K562 treated with DMSO at 1 percent for 24 hours (cell line): Measurements from ENCODE around the gene TRIM28. TPM values are rescaled to one million over a fixed set of nuclear protein-coding genes. Genes with fewer than 3 reads are reported as not detected.

Experiments
- total RNA-seq: library from RNA; unstranded; fragments of 300-600 nt; gene quantifications from 2 replicates; pipeline ENCODE4 v1.2.3, GENCODE V29; 2022; ENCODE audit warnings: low read depth; ENCODE audit not compliant: insufficient read depth

TRIM28 gene
- 902 and 994 TPM in 2 replicates for total RNA-seq

DNA sequence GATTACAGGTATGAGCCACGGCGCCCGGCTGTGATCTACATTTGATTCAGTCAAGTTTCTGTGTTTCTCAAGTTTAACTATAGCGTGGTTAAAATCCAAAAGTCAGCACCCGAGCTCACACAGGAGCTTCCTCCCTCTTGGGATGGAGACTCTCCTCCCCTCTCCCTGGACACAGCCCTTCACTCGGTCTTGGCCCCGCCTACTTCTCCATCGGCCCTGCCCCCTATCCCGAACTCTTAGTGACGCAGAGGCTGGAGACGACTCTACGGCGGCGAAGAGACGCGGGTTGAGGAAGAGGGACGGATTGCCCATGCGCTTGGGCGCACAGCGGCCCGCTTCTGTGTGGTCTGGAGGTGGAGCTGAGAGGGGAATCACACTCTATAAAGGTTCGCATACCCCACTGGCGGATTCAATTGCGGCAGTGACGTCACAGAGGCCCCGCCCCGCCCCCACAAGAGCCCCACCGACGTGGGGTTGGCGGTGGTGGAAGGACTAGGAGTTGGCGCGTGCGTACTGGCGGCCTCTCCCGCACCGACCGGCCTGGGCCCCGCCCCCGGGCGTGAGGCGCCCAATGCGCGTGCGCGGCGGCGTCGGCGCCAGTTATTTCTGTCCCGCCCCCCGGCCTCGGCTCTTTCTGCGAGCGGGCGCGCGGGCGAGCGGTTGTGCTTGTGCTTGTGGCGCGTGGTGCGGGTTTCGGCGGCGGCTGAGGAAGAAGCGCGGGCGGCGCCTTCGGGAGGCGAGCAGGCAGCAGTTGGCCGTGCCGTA, at the start of gene TRIM28:
Gene TRIM28 (plus strand): TSS at position 239 of the 765 bp plus-strand sequence. CDS start 694 bp downstream, outside the sequence.

GRCh38 chr19:58511353-58512208, 32.3 kb upstream of the TRIM28 start, which contains the start of gene SLC27A5:
Gene SLC27A5, minus strand, starts transcription at chr19:58511992. Its CDS starts 37 bp downstream, at chr19:58511955.

DNA sequence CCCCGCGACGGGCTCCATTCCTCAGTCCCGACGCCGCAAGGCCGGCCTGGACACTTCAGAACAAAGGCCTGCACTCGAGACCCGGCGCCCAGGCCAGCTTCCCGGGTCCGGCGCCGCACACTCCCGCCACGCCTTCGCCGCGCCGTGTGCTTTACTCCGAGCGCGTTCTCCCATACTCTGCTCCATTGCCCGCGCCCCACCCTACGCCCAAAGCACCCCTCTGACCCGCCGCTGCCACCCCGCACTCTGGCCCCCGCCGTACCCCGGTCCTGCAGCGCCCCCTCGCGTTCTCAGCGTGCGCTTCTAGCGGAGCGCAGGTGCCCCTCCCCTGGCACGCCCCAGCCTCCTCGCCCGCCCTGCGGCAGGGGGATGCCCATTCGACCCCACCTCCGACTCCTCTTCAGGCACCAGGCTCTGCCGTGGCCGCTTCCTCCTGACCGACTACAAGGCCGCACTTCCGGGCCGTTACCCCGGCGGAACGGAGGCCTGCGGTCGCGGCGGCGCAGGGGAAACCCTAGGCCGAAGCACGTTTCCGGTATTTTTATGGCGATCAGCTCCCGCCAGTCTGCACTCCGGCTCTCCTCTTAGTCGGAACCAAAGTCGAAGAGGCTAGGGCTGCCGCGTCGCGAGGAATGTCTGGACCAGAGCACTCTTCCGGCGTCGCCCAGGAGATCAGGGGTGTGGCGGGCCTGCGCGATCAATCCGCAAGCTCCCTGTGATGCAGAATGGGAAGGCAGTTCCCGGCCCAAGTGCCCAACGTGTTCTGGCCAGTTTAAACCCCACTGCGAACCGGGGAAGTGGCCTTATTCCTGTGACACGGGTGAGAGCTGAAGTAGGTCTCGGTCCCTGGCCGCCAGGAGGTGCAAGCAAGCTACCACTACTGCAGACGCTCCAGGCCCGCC, 24.3 kb upstream of the TRIM28 start, which contains the start of gene ZBTB45:
Gene ZBTB45 (minus strand): TSS at position 456 of the 902 bp plus-strand sequence. CDS start 2,137 bp downstream, outside the sequence.

DNA sequence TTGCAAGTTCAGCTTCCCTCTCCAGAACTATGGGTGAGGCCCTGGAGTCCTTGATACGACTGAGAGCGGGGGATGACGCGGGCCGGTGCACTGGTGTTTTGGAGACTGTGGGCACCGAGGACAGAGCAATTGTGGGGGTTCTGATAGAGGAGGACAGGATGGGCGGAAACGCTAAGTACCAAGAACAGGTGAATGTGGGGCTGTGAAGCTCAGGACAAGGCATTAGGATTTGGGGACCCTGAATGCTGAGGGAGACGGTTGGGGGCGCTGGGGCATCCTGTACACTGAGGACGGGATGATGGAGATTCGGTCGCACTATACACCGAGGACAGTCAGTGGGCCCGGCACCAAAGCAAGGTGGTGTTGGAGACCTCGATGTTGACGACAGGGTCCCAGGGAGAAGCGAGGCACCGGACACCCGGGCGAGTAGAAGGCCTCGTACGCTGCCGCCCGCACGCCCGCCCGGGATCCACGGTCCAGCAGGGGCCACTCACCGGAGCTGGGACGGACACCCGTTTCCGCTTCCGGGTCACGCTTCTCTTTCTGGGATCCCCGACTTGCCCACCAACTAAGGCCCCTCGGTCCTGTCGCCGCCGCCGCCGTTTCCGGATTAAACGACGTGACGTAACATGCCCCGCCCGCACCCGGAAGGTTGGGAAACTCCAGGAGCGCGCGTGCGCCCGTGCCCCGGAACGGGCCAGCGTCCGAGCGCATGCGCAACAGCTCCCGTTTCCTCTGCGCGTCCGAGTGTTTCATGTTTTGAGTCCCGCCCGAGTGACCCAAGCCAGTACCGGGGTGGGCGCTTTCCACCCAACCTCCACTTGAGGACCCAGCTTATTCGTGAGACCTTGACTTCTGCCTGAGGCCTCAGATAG, 10.9 kb downstream of the TRIM28 start, which contains the start of gene CHMP2A:
Gene CHMP2A (minus strand): TSS at position 612 of the 875 bp plus-strand sequence. CDS start 893 bp downstream, outside the sequence.

GRCh38 chr19:58558066-58558622, 14.3 kb downstream of the TRIM28 start, which contains the start of gene UBE2M:
Gene UBE2M, minus strand, starts transcription at chr19:58558611. Its CDS starts 230 bp downstream, at chr19:58558381.

GRCh38 chr19:58572818-58573657, 29.2 kb downstream of the TRIM28 start, which contains the start of gene MZF1:
Gene MZF1, minus strand, starts transcription at chr19:58573335. Its CDS starts 1,946 bp downstream, at chr19:58571389.

Other genes with a start within 250 kb of the TRIM28 start
- 79.3 and 90.5 TPM in 2 replicates for gene ERVK3-1, start 238.7 kb upstream of the TRIM28 start, total RNA-seq
- gene ZSCAN22, start 217.1 kb upstream of the TRIM28 start, total RNA-seq: 2.2 and 3.1 TPM in 2 replicates
- gene A1BG, start 190.6 kb upstream of the TRIM28 start, total RNA-seq: 53.9 and 61.3 TPM in 2 replicates
- gene ZNF497, start 181.3 kb upstream of the TRIM28 start, total RNA-seq: 6.2 and 6.8 TPM in 2 replicates
- gene ZNF837, start 163.0 kb upstream of the TRIM28 start, total RNA-seq: 5.8 and 6.7 TPM in 2 replicates
- 5,699 and 5,966 TPM in 2 replicates for gene RPS5, start 156.8 kb upstream of the TRIM28 start, total RNA-seq
- not detected in 2 replicates for gene RNF225, start 148.4 kb upstream of the TRIM28 start, total RNA-seq
- gene ZNF584, start 135.4 kb upstream of the TRIM28 start, total RNA-seq: 31.3 and 34.8 TPM in 2 replicates
- gene ZNF132, start 103.9 kb upstream of the TRIM28 start, total RNA-seq: 0.44 and 1.00 TPM in 2 replicates
- gene ZNF324B, start 92.4 kb upstream of the TRIM28 start, total RNA-seq: 7.5 and 10.6 TPM in 2 replicates
- gene ZNF324, start 77.0 kb upstream of the TRIM28 start, total RNA-seq: 16.9 and 19.2 TPM in 2 replicates
- 15.2 and 15.7 TPM in 2 replicates for gene ZNF446, start 67.7 kb upstream of the TRIM28 start, total RNA-seq
- 19.7 and 26.5 TPM in 2 replicates for gene SLC27A5, start 32.1 kb upstream of the TRIM28 start, total RNA-seq
- gene ZBTB45, start 24.3 kb upstream of the TRIM28 start, total RNA-seq: 20.5 and 25.2 TPM in 2 replicates
- 154 and 169 TPM in 2 replicates for gene CHMP2A, start 11.0 kb downstream of the TRIM28 start, total RNA-seq
- 151 and 152 TPM in 2 replicates for gene UBE2M, start 14.5 kb downstream of the TRIM28 start, total RNA-seq
- gene MZF1, start 29.3 kb downstream of the TRIM28 start, total RNA-seq: 20.4 and 23.0 TPM in 2 replicates